Activated CD4-positive, alpha-beta T cell treated with anti-CD3 and anti-CD28 coated beads, Interleukin-2, amount 50 U/mL, for 24 hours (primary cell): ENCODE data around the gene MED13L.
"Not testable (repeated sequence)": the region's sequence is repeated elsewhere in the genome, so short reads cannot be mapped to it uniquely, and the experiment has no call there.

Experiments
- DNase-seq, 2 donors: peaks; one replicate each; pipeline ENCODE4 v3.0.0-alpha.2; 2020; ENCODE audit warnings: low read depth in 1 of 2, low spot score in 1 of 2

Gene MED13L

DNA sequence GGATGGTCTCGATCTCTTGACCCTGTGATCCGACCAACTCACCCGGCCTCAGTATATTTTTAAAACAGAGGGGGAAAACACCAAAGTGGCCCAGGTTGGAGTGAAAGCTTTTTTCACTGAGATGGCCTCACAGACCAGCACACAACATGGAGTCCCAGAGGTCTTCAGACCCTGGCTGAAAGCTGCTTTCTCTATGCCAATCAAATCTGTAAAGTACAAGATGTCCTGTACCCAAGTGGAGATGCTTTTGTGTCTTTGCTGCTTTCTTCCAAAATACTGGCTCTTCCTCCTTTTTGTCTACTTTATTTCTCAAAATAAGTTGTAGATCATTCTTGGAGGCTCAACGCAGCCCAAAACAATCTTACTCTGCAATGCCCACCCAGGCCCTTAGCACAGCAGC lies 214.8 kb downstream of the MED13L start:
- no peak for DNase-seq

DNA sequence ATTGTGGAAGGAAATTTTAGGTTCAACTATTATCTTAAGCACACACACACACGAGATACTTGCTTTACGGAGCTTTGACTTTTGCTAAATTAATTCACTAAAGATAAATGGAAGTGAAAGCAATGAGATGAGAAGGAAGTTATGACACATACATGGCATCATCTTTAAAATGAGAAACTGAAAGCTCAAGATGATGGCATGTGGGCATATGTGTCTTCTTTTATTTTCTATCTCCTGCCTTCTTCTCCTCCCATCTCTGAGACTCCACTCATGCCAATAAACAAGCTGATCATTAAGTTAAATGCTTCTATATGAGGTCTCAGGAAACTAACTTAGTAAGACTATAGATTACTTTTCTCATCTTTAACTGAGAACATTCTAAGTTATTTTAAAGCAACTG lies 216.7 kb downstream of the MED13L start:
- peak in 1 of 2 donors; percentile 7 for DNase-seq

DNA sequence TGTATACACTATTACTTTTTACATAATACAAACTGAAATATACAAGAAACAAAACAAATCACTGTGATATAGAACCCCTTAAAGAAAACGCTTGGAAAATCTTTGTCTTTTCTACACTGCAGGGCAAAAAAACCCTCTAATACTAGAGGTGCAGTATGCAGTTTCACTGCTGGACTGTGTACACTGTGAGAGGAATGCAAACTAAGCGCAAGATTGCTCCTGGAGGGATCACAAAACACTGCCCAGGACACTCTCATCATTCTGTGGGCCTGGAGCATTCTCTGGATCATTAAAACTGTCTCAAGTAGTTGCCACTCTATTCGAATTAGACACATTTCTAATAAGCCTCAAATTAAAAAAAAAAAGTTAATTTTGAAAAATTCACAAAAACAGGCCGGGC lies 217.6 kb downstream of the MED13L start:
- no peak for DNase-seq

DNA sequence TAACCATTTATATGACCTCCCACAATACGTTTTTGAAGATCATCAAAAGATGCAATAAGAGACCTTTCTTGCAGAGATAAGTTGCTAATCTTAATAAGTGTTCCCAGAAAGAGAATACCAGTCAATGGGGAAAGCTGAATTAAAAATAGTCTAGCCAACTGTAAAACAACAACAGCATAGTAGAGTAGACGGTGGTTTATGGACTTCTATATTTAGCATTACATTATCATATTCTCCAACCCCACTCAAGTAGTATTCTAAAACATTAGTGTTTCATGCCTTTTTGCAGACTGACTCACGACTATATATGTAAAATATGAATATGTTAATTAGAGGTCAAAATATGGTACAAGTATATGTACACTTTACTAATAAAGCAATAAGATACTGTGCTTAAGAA lies 218.9 kb downstream of the MED13L start:
- DNase-seq: no peak

DNA sequence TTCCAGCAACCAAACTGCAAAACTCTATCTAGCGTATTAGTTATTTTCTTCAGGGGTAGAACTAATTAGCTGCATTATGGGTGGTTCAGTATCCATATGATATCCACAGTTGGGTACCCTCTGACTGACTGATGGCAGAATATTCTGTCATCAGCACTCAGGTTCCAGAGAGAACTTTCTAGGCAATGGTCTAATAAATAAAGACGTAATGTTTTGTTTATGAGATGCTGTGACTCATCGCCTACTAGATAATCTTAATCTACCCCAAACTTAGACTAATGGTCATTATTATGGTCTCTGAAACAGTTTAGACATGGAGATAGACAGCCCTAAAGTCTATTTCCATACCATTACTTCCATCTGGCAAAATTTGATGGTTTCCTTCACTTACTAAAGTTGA lies 220.1 kb downstream of the MED13L start:
- no peak for DNase-seq

DNA sequence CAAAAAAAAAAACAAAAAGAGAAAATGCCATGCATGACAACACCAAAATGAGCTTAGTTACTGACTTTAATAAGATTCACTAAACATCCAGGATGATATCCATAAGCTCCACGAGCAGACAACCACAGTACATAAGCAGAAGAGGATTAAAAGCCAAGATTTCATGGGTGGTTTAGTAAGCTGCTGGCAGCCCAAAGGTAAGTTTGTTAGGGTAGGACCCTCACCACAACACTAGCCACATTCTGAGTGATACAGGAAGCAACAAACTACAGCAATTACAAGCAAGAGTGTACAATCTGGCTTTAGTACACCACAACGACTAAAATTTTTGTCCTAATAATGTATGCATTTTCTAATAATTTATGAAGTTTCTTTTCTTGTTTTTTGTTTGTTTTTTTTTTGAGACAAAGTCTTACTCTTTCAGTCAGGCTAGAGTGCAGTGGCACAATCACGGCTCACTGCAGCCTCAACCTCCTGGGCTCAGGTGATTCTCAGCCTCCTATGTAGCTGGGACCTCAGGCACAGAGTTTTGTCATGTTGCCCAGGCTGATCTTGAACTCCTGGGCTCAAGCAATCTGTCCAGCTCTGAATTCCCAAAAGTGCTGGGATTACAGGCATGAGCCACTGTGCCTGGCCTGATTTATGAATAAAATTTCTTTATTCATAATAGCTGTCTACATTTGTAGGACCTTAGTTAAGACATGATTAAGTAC lies 221.4 kb downstream of the MED13L start:
- DNase-seq: no peak

DNA sequence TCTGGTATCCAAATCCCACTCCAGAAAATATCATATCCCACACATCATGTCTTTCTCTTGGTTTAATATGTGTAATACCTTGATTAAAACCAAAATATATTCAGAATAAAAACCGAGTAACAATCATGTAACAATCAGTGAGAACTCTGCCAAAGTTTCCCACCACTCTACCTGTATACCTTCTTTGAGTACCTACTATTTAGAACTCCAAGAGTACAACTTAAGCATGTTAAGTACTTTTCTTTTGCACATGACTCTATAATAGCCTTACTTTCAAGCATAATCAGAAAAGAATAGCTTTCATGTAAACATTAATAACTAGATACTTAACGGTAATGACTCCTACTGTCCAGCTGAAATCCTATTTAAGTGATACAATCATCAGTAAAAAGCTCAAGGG lies 223.2 kb downstream of the MED13L start:
- DNase-seq: no peak

DNA sequence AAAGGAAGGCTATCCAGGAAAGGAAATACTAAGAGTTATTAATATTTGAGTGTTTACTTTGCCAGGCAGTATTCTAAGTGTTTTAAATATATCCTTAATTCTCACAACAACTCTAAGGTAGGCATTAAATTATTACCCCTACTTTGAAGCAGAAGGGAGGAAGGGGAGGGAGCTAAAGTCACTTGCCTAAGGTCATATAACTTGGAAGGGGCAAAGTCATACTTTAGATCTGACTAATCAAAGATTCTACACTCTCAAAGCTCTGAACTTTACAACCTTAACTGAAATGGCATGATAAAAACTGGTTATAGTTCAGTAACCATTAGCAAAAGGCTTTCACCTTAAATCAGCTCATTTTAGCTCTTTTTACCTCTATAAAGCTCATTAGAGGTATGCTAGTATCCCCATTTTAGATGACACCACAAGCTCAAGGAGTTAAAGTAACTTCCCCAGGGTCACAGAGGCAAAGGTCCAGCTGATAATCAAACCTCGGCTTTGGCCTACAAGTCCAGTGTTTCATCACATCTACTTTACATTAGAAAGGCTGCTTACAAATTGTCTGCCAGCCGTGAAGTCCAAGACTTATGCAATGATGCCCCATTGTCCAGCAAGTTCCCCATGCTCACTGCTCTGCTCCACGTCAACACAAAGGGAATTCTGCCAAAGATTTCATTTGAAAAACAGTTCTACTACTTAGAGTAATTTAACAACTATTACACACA lies 223.9 kb downstream of the MED13L start:
- DNase-seq: no peak

DNA sequence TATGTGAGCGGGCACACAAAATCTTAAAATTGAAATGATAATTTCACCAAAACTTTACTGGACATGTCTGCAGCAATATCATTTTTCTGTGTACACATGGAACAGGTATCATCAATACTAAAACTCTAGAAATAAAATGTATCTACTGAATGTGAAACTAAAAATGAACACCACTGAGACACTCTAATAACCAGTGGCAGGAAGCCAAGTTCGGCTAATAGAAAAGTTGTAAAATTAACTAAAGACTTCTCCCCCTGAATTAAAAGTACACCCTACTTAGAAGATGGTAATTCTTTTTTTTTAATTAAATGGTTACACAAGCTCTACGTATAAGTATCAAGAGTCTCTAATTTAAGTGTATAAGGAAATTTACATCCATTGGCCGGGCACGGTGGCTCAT lies 227.2 kb downstream of the MED13L start:
- no peak for DNase-seq

DNA sequence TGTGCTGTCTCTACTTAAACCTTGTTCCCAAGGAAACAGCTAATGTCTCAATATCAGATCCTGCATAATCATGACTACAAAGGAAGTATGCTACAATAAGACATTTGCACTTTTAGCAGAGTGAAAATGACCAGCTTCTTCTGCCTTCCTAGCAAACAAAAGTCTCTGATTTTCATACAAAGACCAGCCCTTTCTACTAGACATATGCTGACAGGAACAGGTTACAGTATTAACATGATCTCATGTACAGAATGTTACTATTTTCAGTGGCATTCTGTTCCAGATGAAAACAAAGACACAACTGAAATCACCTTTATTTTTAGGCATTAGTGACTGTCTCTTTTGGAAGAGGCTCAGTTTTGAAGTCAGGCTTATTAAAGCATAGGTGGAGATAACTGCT lies 228.6 kb downstream of the MED13L start:
- DNase-seq: no peak

DNA sequence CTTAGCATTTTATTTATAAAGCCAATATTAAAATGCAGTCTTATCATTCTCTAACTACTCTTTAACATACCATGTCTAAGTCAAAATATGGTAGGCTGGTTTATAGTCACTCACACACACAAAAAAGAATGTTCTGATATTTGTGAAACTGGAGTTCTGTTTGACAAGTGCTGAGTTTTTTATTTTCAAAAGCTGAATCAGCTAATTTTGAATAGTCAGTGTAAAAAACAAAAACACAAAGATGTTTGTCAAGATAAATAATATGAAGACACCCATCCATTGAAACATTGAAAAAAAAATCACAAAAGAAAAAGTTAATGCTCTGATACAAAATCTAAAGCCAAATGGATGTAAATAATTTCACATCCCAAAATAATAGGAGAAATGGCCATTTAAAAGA lies 231.5 kb downstream of the MED13L start:
- no peak for DNase-seq

DNA sequence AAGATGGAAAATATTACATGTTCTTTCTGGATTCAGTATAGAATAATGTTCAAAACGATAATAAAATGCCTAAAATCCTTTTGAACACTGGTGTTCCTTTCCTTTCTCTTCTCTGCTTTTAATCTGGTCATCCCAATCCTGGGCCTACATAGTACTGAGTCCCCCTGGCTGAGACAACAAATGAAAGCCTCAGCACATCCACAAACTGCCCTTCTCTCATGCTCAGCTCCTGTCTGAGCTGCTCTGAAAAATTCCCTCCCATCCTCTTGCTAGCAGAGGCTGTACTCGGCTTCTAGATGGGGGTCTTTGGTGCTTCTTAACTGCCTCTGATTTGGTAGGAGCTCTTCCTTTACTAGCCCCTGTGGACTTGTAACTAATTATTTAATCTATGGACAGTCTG lies 232.3 kb downstream of the MED13L start:
- DNase-seq: no peak

DNA sequence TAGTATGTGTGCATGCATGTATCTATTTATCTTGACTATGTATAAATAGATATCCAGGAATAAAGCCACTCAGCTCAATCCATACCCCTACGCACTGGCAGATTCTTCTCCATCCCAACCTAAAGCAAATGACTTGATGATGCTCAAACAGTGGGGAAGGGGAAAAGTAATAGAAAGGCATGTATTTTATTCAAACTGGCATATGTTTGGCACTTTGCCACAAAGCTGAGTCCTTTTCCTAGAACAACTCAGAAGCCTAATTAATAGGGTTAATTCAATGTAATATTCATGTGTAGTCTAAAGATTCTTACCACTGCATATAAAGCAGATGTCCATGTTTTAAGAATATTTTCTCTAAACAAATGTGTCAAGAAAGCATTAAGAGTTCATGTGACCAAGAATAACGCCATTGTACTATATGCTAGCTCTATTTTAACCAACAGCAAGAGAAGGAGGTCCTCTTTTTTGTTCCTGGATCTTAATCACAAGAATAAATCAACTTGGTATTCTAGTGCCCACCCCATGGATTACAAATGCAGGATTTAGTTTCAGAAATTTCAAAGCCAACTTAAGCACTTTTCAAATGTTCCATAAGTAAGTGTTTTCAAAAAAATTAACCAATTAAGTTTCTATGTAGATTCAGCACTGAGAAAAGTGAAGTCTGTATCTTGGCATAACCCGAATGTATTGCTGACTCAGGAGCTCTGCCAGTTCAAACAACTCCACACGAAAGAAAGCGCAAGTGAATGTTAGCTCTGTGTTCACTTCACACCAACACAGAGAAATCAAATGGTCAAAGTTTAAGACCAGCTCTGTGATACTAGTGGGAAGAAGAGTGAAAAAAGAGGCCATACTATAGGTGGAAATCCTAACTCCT lies 233.6 kb downstream of the MED13L start:
- no peak for DNase-seq

DNA sequence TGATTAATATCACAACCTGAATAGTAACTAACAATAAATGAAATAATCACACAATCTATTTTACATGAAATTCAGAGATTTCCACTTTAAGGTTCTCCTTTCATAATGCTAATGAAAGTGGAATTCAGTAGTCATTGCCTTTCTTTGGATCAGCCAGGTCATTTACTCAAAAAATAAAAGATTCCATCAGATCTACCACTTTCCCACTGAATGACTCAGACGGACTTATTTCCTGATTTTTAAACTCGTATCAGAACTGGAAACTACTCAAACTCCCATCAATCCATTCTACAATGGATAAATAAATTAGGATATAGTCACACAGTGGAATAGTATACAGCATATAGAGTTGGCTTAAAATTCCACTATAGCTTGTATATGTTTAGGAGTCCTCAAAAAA lies 237.1 kb downstream of the MED13L start:
- DNase-seq: no peak

DNA sequence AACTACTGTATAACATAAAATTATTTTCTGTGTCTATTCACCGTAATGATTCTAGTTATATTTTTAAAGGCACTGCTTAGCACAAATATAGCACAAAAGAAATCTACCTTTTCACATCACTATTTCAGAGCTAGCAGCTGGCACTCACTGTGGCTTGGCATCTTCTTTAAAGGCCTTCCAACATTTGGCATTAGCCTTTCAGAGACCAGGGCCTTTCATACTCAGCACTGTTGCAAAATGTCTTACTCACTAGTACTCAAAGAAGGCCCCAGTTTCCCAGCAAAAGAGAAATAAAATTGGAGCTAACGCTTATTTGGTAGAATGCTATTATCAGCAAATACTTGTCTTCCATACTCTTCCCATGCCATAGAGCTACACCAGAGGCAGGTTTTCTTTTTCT lies 238.4 kb downstream of the MED13L start:
- DNase-seq: no peak

DNA sequence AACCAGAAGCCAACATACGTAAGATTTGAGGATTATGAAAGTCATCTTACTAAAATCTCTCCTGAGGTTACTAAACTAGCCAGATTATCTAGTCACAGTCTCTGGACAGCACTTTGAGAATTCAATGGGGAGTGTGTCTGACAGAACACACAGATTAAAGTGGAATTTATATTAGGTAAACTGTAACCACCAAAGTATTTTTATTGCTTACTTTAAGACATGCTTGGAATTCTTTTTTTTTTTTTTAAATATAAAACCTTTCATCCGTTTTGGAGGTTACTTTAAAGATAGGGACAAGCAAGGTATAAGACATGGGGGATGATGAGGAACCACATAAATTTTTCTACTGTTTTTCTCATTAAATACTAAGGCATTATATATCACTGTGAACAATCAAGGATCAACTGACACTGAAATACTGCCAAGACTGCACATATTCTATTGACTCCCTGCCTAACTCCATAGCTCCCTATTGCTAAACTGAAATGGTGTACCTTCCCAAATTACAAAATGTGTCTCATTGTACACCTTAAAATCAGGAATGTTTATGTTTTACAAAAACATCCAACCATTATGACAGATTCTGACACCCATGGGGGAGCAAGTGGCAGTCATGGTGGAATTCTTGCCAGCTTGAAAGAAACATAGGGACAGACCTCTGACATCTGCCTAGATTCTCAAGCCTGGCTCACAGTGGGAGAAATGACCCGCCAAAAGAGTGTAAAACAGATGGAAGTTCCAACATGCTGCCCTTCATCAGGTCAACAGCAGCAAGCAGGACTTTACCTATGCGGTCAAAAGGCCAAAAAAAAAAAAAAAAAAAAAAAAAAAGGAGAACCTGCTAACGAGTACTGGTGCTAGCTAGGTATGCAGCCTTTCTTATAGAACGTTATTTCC lies 239.3 kb downstream of the MED13L start:
- no peak for DNase-seq

DNA sequence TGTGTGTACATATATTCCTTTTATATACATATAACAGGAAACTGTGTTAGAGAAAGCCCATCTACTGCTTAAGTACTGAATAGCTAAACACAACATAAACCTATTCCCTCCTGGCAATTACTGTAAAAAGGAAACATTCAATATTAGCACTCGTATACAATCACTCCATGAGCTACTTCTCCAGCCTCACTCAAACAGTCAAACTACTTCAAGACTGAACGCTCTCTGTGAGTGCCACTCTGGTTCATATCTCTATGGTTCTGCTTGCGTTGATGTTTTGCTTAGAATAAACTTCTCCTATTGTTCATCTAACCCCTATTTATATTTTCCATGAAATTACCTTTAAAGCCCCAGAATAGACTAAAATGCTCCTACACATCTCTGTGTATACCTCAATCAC lies 243.7 kb downstream of the MED13L start:
- DNase-seq: no peak

DNA sequence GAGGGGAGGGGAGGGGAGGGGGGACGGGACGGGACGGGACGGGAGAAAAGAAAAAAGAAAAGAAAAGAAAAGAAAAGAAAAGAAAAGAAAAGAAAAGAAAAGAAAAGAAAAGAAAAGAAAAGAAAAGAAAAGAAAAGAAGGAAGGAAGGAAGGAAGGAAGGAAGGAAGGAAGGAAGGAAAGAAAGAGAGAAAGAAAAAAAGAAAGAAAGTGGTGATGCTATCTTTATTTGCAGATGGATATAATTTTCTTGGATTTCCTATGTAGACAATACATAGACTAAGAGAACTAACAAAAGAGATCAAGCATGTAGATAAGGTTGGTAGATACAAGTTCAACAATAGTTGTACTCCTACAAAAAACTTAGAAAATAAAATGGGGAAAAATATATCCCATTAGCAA lies 245.9 kb downstream of the MED13L start:
- not testable (repeated sequence) for DNase-seq

DNA sequence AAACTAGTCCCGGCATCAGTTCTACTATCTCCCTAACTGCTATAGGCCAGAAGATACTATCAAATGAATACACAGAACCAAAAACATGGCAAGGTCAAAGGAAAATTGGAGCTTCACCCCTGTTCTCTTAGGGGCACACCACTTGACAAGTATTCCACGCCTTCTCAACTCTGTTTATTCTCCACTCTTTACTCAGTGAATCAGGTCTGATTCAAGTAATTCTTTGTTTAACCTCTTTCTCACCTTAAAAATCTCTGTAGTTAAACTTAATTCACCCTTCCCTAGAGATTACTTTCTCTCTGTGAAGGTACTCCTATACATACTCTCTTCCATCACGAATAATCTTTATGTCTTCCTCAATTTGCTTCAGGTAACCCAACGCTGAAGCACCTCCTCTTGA lies 248.9 kb downstream of the MED13L start:
- DNase-seq: no peak

DNA sequence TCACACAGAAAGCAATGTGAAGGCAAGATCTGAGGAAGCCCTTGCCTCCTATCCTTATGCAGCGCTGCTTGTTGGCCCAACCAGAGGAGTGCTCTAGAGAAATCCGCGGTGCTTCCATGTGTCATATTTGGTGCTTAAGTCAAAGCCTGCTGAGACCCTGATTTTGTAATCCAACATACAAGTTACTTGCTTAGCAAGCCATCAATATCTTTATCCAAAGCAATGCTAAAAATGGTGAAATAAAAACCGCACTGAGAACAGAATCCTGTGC lies 250.0 kb downstream of the MED13L start:
- DNase-seq: no peak
